ENCODE measurements around the gene ERI3.

The ERI3 gene

DNA sequence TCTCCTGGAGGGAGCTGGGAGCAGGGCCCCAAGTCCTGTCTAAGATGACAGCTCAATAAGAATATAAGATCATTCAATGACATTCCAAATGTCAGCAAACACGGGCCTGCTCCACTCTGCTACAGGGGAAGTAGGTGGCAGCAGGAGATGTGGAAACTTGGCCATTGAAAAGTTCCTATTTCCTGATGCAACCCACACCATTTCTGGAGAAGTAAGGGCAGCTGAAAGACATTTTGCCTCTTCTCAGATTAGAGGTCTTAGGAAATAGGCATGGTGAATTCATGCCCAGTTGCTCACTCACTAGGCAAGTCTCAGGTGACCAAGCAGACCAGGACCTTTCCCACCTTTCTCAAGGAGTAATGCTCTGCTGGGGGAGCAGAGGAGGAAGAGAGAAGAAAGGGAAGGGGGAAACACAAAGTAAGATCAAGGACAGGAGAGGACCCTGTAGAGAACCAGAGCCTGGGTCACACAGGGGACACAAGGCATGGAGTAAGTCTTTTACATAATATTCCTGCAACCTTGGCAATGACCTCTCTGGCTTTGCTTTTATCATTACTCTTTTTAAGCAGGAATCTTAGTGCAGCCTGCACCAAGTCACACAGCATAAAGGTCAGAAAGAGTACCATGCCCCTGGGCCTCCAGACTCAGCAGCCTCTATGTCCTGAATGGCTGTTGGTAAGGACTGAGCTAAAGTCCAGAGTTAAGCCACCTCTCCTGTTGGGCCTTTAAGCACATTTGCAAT, 72.9 kb downstream of the ERI3 start:
- no peak for DNase-seq

DNA sequence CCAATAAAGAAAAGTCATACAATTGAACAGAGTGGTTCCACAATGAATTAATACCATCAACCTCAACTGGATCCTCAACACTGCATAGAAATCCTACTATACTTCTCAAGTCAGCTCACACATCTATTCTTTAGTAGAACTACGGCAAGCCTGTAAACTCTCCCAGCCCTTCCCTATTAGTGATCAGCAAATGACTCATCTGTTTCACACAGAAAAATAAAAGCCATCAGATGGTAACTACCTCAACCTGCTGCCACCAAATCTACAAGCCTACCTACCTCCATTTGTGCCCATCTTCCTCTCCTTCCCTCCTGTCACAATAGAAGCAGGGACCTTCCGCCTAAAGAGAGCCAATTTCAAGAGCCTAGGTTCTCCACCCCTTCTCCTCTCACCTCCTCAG, 78.2 kb downstream of the ERI3 start:
- DNase-seq: no peak

- DNase-seq: no peak
Measured at GRCh38 chr1:44275991-44276405, 79.1 kb downstream of the ERI3 start.

GRCh38 chr1:44275296-44275962, 79.6 kb downstream of the ERI3 start:
- DNase-seq: no peak

GRCh38 chr1:44273560-44274350, 81.3 kb downstream of the ERI3 start:
- DNase-seq: no peak

GRCh38 chr1:44272992-44273391, 82.1 kb downstream of the ERI3 start:
- DNase-seq: no peak

- no peak for DNase-seq
Measured at GRCh38 chr1:44271646-44272045, 83.4 kb downstream of the ERI3 start.

DNA sequence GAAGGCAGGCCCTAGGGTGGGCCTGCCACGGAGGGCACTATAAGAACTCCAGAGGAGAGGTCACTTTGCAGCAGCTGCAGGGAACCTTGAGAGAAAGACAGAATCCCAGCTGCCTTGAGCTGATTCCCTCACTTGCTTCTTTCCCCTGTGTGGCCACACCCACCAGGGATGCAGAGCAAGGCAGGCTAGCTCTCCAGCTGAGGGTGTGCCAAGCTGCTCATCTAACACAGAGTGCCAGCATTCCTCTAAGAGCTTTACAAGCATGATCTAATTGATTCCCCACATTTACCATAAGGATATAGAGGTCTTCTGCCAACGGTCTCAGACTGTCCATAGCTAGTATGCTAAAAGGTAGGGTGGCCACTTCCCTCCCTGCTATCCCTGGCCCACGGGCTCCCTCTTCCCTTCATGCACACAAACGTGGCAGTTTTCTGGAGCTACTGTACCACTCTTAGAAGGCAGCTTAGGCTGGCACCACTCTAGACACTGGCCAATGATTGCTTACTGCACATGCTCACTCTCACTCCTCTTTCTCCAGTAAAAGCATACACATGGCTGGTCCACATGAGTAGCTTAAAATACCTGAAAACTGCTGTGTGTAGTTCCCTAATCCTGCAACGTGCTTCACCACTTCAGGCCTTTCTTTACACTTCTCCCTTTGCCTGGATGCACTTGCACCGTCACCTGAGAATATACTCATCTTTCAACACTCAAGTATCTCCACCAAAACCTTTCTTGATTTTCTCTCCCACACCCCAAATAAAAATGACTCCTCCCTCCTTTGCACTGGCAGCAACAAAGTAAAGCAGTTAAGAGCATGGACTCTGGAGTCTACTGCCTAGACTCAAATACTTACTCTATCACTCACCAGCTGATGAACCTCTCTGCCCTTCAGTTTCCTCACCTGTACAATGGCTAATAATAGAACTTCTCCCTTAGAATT, 84.1 kb downstream of the ERI3 start:
- DNase-seq: no peak

- no peak for DNase-seq
Measured at GRCh38 chr1:44268054-44268453, 87.0 kb downstream of the ERI3 start.

DNA sequence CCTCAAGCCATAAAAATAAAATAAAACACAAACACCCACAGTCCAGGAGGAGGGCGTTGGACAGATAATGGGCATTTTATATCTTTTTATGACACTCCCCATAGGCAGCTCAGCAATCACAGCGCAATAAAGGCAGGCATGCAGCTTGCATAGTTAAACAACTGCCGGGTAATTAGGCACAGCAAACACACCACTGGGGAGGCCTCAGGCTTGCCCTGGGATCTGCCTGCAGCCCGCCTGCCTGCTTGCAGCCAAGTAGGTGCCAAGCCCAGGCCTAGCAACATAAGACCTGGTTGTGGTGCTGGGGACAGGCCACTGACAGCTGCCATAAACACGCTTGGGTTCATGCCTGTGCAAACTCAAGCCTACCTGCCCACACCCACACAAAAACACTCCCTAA, 87.6 kb downstream of the ERI3 start:
- DNase-seq: no peak

DNA sequence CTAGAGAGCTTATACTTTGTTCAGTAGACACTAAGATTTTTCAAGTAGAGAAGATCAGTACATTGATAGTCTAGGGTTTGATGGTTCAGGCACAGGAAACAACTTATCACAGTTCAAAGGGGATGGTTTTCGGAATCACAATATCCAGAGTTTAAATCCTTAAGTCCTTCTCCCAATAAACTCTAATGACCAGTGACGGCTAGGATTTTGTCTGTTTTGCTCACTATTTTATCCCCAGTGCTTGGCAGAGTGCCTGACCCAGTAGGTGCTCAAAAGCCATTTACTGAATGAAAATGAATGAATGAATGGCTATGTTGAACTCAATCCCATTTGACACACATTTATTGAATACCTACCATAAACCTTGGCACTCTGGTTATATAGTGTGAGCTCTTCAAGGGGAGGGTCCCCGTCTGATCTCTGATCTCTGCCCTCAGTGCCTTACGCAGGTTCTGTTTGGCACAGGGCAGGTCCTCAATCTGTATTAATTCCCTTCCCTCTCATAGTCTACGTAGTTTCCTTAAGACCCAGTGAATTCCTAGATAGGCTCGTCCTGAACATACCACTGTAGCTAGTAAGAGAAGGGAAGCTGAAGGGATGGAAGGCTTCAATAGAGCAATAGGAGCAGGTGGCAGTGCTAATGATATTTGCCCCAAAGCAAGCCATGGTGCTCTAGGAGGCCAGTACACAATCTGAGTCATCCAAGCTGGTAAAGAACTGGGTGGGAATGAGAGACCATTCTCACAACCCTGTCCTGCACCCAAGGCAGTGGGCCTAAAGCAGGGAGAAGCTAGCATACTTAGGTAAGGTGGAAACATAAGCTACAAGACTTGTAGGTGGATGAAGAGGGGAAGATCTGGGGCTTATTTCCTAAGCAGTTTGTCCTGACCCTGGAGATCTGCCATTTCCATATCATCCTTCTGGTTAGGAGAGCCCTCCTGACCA, 88.4 kb downstream of the ERI3 start:
- no peak for DNase-seq

DNA sequence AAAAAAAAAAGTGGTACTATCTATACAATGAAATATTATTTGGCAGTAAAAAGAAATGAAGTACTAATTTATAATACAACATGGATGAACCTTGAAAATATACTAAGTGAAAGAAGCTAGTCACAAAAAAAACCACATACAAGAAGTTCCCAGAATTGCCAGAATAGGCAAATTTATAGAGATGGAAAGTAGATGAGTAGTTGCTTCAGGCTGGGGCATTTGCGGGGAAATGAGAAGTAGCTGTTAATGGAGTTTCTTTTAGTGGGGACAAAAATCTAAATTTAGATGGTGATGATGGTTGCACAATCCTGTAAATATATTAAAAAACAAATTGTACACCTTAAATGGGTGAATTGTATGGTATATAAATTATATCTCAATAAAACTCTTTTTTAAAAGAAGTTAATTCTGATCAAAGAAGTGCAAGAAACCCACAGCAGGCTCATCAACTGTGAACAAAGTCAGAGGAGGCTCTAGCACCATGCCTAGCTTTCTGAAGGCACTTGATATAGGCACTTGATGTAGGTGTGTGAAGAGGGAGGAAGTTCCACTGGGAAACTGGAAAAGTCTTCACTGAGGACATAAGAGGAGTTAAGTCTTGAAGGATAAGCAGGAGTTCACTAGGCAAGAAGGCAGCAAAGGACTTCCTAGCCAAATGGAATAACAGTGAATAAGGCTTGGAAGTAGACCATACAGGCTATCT, 89.2 kb downstream of the ERI3 start:
- no peak for DNase-seq

- no peak for DNase-seq
Measured at GRCh38 chr1:44264451-44264771, 90.6 kb downstream of the ERI3 start.

DNA sequence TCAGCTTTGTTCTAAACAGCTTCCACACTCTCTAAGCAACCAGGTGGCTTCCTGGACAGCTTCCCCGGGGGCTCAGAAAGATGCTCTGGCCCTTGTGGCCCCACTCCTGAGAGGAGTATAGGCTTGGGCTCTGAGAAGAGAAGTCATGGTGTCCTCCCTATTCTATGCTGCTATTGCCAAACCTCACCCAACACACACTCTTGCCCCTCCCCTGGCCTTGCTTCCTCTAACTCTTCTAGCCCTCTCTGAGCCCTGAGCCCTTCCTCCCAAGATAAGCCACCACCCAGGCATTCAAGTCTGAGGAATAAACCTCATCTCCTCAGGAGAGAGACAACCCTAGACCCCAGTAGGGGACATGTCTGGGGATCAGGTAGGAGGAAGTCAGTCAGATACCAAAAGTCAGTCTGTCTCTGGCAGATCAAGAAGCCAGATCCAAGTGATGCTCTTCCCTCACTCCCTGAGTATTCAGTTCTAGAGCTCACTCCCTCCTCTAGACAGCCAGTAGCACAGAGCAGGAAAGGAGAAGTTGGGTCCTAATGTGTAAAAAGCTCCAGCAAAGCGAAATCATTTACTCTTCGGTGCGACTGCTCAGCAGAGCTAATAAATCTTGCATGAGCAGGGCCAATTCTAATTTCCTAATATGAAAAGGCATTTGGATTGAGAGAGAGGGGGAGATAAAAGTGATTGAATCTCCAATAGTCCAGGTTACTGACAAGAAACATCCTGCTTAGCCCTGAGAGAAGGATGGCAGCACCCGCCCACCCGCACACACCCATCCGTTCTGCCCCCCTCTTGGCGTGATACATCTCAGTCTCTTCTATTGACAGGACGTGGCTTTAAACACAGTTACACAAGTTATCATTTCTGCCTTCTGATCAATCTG, 91.2 kb downstream of the ERI3 start:
- DNase-seq: no peak

- DNase-seq: no peak
Measured at GRCh38 chr1:44262816-44263567, 92.1 kb downstream of the ERI3 start.

- DNase-seq: no peak
Measured at GRCh38 chr1:44262414-44262813, 92.6 kb downstream of the ERI3 start.

DNA sequence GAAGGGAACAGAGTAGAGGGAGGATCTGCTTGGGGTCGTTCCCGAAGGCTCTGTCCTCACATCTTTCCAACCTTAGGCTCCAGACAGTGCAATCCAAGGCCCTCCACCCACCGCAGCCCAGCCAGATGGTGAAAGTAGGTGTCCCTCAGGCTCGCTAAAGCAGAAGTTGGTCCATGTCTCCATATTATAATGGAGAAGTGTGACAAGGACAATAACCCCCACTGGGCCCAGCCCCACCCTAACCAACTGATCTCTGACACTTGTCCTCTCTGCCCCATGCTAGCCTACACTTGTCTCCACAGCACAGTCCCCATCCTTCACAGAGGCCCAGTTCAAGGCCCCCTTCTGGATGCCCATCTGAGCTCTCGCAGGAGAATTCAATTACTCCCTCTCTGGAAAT, 93.1 kb downstream of the ERI3 start:
- no peak for DNase-seq

DNA sequence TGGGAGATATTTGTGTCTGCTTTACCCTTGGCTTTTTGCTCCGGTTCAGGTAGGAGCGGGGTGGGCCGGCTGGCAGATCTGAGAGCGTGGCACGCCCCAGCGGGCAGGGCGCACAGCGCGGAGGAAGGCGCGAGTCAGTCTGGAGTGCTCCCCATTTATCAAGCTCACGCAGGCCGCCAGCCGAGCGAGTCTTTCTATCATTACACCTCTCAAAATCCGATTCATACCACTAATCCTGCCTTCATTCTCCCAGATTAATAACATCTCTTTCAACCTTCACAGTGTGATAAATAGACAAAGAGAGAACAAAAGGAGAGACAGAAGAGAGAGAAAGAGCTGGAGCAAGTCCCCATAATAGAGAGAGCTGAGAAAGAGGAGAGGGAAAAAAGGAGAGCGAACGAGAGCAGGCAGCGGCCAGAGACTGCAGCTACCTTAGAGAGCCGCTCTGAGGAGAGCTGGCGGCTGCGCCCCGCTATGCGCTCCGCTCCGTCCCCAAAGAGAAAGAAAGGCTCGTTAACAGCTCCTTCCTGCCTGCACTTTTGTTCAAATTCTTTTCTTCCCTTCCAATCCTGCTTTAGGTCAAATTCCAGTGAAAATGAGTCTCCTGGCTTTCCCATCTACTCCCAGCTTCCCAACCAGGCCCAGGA, 93.8 kb downstream of the ERI3 start:
- no peak for DNase-seq

DNA sequence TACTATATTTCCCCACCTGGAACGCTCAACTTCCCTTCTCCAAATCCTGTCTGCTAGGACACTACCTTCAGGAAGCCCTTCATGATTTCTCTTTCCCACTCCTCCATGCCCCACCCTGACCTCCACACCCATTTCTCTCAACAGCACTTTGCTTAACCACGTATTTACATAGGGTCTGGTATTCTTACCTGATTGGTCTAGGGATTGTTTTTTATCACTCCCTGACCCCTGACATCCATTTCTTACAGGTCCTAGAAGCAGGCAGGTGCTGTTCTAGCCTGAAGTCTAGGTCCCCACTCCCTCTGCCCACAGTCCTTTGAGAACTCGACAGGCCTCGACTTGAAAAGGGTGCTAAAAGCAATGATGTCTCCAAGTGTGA, 94.3 kb downstream of the ERI3 start:
- DNase-seq: no peak
